ENCODE results near the gene MAP3K8. TPM values are rescaled to one million over a fixed set of nuclear protein-coding genes. Genes with fewer than 3 reads are reported as not detected.

MAP3K8 gene
- total RNA-seq, 4 donors from 2014 or later, result 18.4 to 63.8 (median 28.5) TPM

GRCh38 chr10:30420266-30420665 is 13.7 kb upstream of the MAP3K8 start:
- Histone ChIP-seq H3K27ac (no peak overlapping the region), H3K4me3 (no peak overlapping the region), H3K9me3 (no peaks in the 10 kb centered on the region), H3K27me3 (no peaks in the 10 kb centered on the region), H3K36me3 (no peaks in the 10 kb centered on the region), H3K4me1 (peaks cover 0 to 26% (median 13%) of the 10 kb centered on the region in 3 donors)
- 100% methylated on average over 2 of the region's 2 CpGs for WGBS, 2 donors (ENCODE audit: low coverage in 1 of 2)
- TF ChIP-seq EP300 (IDR thresholded peaks at IDR 0.05) (no peak), POLR2AphosphoS5 (IDR thresholded peaks at IDR 0.05) (no peak), POLR2A (IDR thresholded peaks at IDR 0.05) (no peak), CTCF (IDR thresholded peaks at IDR 0.05) (no peak)
- ATAC-seq, result no peak

GRCh38 chr10:30420766-30421165 is 13.2 kb upstream of the MAP3K8 start:
- WGBS, 2 donors (ENCODE audit: low coverage in 1 of 2), result 90% methylated on average over 1 of the region's 1 CpG
- no peaks in the 10 kb centered on the region for H3K36me3 ChIP-seq

GRCh38 chr10:30422151-30422695 is 11.8 kb upstream of the MAP3K8 start:
- 83 to 91% methylated on average over 6 of the region's 7 CpGs for WGBS, 2 donors (ENCODE audit: low coverage in 1 of 2)

More at GRCh38 chr10:30420766-30421165, 13.2 kb upstream of the MAP3K8 start:
- no peaks in the 10 kb centered on the region for H3K27me3 ChIP-seq
- H3K9me3 ChIP-seq, result no peaks in the 10 kb centered on the region
- ATAC-seq, result no peak
- H3K4me1 ChIP-seq, result peaks cover 0 to 26% (median 13%) of the 10 kb centered on the region in 3 donors
- no peak overlapping the region for H3K4me3 ChIP-seq
- TF ChIP-seq POLR2AphosphoS5 (IDR thresholded peaks at IDR 0.05) (no peak), POLR2A (IDR thresholded peaks at IDR 0.05) (no peak), CTCF (IDR thresholded peaks at IDR 0.05) (no peak), EP300 (IDR thresholded peaks at IDR 0.05) (no peak)
- no peak overlapping the region for H3K27ac ChIP-seq

GRCh38 chr10:30422981-30423654 is 10.9 kb upstream of the MAP3K8 start:
- H3K4me3 ChIP-seq, result no peak overlapping the region
- H3K4me1 ChIP-seq, result peaks cover 0 to 26% (median 13%) of the 10 kb centered on the region in 3 donors
- H3K9me3 ChIP-seq, result no peaks in the 10 kb centered on the region
- H3K27ac ChIP-seq, result peak overlapping the region in 3 of 4 donors; percentile 56 to 74 (median 66)
- WGBS, 2 donors (ENCODE audit: low coverage in 1 of 2), result 46 to 55% methylated on average over 4 to 6 of the region's 8 CpGs
- ATAC-seq, result peak; percentile 71
- no peaks in the 10 kb centered on the region for H3K27me3 ChIP-seq
- TF ChIP-seq CTCF (IDR thresholded peaks at IDR 0.05) (no peak), POLR2AphosphoS5 (IDR thresholded peaks at IDR 0.05) (peak; percentile 18), POLR2A (IDR thresholded peaks at IDR 0.05) (no peak), EP300 (IDR thresholded peaks at IDR 0.05) (no peak)
- no peaks in the 10 kb centered on the region for H3K36me3 ChIP-seq

More at GRCh38 chr10:30422151-30422695, 11.8 kb upstream of the MAP3K8 start:
- H3K27me3 ChIP-seq, result no peaks in the 10 kb centered on the region
- TF ChIP-seq POLR2AphosphoS5 (IDR thresholded peaks at IDR 0.05) (no peak), POLR2A (IDR thresholded peaks at IDR 0.05) (no peak), CTCF (IDR thresholded peaks at IDR 0.05) (no peak), EP300 (IDR thresholded peaks at IDR 0.05) (no peak)
- H3K4me1 ChIP-seq, result peaks cover 0 to 26% (median 13%) of the 10 kb centered on the region in 3 donors
- ATAC-seq, result no peak
- H3K27ac ChIP-seq, result peak overlapping the region in 3 of 4 donors; percentile 56 to 74 (median 66)
- H3K36me3 ChIP-seq, result no peaks in the 10 kb centered on the region
- no peaks in the 10 kb centered on the region for H3K9me3 ChIP-seq
- no peak overlapping the region for H3K4me3 ChIP-seq

All from gastroesophageal sphincter (tissue), 4 donors.